Amygdala (tissue), 56 donors: Measurements from ENCODE around the gene CACTIN.
A peak's percentile ranks its signal among the peaks of the same experiment; 100 is the strongest.

Experiments
- DNase-seq, 56 donors: peaks; one replicate each; lab custom pipeline; 2025; lab: John Stamatoyannopoulos, UW

Gene CACTIN

DNA sequence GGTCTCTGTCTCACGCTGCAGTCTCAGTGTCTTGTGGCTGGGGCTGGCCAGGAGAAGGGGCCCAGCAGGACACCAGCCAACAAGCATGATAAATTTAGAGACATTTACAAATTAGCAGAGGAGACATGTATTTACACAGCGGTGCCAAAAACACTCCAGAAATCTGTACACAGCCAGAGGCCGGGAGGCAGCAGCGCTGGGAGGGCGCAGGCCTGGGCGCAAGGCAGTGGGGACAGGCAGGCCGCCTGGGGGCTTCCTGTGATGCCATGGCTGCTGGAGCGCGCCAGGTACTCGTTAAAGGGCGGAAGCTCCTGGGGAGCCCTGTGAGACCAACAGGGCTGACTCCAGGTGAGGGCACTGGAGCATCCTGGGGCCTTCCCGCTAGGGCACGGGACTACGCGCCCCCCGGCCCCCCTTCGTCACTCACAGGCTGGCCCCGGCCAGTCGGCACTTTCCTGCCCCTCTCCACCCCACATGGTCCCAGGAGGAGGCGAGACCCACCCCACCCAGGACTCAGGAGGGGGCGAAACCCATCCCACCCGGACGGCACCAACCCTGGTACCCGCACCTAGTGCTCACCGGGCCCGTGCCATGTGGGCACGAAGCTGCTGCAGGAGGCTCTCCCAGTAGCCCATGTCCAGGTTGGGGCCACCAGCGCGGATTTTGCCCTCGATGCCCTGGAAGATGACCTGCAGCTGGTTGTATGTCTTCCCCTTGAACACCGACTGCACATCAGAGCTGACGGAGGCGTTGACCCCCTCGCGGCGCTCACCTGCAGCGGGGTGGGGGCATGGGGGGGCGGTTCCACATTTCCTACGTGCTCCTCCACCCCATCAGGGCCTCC is 12.6 kb downstream of the CACTIN start:
- DNase-seq, result no peak

DNA sequence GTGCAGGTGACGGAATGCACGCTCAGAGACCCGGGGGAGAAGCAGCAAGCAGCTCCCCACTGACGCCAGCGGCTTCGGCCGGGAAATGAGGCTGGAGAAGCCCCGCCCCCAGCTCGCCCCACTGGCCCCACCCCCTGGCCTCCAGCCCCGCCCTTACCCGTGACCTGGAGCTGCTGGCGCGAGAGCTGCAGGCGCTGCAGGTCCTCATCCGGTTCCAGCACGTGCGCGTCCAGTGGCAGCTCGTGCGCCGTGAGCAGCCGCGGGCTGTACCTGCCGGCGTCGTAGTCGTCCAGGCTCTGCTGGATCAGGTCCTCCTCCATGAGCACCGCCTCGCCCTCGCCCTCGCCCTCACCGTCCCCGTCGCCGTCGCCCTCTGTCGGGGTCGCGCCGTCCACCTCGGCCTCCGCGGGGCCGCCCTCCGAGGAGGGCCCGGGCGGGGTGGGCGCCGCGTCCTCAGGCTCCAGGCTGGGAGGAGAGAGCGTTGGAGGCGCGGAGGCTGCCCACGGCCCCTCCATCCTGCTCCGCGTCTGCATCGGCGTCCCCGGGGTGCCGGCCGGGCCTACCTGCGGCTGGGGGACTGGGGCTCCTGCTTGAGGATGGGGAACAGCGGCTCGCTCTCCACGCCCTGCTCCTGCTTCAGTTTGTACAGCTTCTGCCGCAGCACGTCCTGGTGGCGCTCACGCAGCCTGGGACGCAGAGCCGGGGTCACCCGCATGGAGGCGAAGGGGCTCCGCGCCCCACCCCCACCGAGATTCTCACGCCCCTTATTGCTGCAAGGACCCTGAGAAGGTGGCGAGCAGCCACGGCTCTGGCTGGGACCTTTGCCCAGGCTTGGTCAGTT is 13.5 kb downstream of the CACTIN start:
- DNase-seq, result no peak

DNA sequence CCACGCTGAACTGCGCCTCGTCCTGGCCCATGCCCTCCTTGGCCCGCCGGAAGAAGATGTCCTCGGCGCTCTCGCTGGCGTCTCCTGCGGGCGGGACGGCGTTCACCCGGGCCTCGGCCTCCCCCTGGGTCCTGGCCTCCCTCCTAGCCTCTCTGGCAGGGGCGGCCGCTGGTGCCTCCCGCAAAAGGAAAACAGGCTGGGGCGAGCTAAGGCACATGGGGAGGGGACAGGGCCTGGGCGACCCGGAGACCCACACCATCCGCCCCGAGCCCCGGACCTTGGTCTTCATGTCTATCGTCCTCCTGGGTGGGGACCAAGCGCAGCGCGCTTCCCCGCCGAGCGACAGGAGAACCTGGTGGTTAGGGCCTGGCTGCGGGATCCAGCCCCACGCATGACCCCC is 14.3 kb downstream of the CACTIN start:
- no peak for DNase-seq

DNA sequence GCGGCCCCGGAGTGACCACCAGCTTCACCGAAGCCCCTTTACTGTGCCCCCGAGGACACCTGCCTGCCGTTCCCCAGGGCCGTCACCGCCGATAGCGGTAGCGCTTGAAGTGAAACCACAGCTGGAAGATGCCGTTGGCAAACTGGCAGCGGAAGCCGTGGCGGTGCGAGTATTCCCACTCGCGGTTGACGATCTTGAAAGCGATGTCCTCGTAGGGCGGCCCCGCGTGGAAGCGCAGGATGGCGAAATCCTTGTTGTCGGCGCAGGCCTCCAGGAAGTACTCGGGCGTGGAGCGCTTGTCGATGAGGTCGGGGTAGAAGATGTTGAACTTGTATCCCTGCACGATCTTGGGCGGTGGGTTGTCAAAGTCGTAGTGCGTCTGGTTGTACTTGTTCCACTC is 14.7 kb downstream of the CACTIN start:
- DNase-seq, result no peak

DNA sequence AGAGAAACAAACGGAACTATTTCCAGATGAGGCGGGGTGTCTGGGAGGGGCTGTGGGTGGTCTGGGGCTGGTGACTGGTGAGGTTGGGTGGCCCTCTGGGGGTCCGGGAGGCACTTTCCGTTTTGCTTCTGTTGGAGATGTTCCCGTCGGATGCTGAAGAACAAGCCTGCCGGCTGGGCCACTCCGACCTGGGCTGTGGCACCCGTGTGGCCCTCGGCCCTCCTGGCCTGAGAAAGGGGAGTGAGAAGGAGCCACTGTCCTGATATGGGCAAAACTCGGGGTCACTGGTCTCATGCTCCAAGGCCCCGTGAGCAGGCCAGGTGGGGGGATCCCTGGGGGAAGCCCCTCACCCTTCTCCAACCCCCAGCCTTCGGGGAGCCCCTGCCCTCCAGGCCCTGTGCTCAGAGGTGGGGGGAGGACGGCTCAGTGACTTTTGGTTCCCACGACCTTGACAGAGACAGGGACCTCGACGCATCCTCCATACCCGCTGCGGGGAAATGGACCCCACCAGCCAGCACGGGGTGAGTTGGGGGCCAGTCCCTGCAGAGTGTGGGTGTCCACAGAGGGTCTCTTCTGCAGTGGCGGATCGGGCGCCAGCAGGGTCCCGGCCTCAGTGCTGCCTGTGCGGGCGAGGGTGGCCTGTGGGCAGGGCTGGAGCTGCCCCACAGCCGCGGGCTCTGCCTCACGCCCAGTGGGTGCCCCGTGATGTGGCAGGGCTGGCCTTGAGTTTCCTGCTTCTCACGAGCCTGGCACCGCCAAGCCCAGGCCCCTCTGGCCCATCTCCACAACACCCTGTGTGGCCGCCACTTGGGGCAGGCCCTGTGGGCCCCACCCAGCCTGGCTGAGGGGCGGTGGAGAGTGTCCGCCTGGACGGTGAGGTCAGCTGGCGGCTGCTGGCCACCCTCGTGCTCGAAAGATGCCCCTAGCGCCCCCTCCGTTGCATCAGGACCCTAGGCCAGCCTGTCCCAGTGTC is 15.6 kb downstream of the CACTIN start:
- no peak for DNase-seq

DNA sequence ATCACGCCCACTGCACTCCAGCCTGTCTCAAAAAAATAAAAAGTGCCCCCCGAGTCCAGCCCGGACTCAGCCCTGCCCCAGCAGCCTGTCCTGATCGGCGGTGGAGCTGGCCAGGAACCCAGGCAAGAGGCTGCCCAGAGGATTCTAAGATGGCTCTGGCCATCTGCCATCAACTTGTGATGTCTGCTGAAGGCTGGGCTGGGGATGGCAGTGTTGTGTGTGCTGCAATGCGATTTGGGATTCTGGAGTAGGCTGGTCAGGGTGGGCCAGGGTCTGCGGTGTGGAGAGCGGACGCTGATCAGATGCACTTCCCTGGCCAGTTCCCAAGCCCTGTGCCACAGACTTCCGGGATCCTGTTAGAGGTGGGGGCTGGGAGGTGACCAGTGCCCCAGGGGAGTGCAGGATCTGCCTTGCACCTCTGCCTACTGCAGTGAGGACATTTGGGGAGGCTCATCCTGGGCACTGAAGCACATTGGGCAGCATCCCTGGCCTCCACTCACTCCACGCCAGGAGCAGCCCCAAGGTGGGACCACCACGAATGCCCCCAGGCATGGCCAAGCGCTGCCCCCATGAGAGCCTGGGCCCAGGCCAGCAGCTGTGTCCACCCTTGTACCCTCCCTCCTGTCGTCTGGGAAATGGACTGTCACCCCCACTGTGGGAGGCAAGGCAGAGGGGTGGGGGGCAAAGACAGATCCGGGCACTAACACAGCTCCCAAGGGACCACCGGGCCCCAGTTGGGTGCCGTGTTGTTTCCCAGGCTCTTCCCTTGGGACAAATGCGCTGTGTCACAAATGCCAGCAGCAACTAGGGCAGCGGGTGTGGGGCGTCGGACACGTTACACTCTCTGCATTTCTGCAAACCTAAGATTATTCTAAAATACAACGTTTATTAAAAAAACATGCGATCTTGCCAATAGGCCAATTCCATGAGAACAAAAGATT is 16.5 kb downstream of the CACTIN start:
- DNase-seq, result peak in 3 of 56 donors; percentile 10 to 27 (median 18)

DNA sequence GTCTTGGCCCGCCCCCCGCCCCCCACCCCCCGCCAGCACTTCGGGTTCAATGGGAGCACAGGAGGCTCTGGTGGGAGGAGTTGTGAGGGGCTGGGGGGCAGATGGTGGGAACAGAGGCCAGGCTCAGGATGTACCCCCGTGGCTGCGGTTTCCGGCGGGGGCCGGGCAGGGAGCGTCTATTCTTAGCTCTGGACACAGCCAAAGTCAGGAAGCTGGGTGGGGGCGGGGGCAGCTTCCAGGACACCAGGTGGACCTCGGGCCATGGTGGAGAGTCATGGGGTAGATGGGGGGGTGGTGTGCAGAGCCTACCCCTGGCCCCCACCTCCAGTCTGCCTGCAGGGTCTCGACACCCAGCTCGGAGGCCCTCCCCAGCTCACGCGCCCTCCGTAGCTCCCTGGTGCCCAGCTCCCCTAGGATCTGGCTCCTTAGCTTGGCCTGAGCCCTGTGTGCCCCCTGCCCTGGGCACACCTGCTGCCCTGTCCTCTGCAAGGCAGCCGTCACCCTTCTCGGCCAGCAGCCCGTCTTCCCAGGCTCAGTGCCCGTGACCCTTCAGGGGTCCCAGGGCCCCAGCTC is 17.8 kb downstream of the CACTIN start:
- no peak for DNase-seq

DNA sequence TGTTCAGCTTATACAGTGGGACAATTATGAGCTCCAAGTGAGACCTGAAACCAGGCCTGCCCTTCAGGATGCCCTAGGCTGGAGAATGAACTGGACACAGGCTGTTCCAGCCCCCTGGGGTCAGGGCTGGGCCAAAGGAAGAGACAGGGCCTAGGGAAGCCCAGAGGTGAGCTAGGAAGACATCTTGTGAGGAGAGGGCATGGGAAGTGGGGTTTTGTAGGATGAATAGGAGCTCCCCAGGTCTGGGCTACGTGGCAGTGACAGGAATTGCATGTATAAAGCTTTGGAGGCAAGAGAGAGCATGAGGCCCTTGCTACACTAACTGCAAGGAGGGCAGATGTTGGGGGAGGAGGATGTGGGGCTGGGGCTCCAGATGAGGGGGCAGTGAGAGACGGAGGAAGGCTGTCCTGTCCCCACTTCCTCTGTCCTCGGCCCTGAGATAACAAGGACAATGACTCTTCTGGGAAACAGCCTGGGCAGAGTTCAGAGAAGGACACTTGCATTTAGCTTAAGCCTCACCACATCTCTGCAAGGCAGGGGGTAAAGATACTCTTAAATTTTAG is 18.4 kb downstream of the CACTIN start:
- no peak for DNase-seq

DNA sequence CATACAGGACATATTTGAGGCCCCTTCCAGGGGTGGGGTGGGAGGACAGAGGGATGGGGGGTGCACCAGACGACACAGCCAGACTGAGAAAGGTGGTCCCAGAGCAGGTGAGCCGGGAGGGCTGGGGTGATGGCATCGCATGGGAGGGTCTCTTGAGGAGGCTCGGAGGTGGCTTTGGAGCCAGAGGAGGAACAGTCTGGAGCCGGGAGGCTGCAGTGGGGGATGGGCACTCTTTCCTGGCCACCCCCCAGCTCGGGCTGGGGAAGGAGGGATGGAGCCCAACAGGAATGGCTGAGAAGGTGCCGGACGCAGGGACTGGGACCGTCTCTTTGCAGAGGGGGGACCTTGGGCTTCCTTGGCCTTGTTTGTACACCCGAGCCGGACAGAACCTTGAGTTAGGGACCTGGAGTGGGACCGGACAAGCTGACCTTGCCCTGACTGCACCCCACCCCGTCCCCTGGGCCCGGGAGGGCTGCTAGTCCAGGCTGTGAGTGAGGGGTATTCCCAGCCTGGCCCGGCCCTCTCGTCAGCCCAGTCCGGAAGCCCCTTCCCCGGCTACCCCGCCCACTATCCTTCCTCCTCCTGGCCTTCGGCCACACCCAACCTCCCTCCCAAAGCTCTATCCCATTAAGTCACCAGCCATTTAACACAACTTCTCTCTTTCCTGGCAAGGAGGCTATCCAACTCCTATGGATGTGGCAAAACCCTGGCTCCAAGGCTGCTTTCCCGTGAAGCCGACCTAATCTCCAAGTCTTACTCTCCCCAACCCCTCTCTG is 19.1 kb downstream of the CACTIN start:
- no peak for DNase-seq

DNA sequence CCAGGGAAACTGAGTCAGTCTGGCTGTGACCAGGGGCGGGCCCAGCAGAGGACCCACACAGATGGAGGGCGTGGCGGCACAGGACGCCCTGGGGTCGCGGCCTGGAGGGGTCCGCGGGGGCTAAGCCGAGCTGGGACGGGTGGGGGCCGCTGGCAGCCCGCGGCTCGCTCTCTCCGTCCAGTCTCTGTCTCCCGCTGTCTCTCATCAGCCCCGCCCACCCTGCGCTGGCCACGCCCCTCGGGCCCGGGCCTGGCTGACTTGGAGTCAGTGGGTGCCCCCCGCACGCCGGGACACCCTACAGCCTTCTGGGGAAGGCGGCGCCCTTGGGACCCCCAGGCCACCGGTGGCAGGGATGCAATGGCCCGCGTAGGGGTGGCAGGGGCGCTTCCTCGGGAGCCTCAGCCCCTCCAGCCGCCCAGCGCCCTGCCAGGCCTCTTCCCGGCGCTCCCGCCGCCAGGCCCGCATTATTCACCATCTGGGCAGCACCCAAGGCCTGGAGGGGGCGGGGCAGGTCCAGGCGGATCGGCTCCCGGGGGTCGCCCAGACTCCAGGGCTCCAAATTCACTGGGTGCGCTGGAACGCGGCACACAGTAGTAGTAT is 19.8 kb downstream of the CACTIN start, which contains the start of gene TBXA2R:
Gene TBXA2R, minus strand, starts transcription at position 186 of the 600 bp plus-strand sequence. CDS start 6,241 bp downstream, outside the sequence.
- peak in 27 of 56 donors; percentile 6 to 64 (median 36) for DNase-seq

DNA sequence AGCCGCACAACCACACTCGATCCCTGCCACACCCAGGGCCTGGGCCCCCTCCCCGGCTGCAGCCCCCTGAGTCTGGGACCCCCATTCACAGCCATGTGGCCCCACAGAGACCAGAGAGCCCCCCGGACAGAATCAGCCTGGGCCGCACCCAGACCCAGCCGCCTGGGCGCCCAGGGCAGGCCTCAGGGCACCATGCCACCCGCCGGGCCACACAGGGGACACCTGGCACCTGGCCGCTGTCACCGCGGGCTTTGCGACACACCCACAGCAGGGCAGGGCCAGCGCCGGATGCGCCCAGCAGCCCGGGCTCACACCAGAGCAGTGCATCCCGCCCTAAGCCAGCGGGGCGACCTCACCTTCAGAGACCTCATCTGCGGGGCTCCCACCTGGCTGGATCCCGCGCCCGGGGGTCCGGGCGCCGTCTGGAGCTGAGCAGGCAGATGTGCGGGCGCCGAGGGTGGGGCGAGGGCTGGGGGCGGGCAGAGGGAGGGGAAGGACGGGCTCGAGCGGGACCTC is 20.4 kb downstream of the CACTIN start:
- DNase-seq, result peak in 1 of 56 donors; percentile 45

DNA sequence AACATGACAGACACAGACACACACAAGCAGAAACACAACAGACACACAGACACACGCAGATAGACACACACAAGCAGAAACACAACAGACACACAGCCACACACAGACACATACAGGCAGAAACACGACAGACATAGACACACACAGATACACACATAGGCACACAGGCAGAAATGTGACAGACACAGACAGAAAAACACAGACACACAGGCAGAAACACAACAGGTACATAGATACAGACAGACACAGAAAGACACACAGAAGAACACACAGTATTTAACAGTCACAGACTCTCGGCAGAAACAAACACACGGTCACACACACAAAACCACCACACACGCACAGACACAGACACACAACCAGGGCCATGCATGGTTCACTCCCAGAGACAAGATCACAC is 20.8 kb downstream of the CACTIN start:
- no peak for DNase-seq

DNA sequence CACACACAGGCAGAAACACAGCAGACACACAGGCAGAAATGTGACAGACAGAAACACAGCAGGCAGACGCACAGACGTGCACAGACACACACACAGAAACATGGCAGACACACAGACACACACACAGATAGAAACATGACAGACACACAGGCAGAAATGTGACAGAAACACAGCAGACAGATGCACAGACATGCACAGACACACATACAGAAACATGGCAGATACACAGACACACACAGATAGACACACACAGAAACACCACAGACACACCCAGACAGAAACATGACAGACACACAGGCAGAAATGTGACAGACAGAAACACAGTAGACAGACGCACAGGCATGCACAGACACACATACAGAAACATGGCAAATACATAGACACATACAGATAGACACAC is 21.2 kb downstream of the CACTIN start:
- no peak for DNase-seq

DNA sequence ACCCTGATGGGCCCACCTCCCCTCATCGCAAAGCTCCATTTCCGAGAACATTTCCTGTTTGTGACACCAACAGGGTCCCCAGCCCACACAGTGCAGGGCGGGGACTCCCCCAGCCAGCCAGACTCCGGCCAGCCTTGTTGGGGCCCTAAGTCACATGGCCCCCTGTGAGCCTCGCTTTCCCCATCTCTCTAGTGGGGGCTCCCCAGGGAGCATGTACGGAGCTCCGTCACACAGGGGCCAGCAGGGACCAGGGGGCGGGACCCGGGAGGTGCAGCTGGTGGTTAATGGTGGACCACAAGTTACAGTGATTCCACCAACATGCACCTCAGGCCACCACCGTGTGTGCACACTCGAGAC is 21.6 kb downstream of the CACTIN start:
- no peak for DNase-seq

DNA sequence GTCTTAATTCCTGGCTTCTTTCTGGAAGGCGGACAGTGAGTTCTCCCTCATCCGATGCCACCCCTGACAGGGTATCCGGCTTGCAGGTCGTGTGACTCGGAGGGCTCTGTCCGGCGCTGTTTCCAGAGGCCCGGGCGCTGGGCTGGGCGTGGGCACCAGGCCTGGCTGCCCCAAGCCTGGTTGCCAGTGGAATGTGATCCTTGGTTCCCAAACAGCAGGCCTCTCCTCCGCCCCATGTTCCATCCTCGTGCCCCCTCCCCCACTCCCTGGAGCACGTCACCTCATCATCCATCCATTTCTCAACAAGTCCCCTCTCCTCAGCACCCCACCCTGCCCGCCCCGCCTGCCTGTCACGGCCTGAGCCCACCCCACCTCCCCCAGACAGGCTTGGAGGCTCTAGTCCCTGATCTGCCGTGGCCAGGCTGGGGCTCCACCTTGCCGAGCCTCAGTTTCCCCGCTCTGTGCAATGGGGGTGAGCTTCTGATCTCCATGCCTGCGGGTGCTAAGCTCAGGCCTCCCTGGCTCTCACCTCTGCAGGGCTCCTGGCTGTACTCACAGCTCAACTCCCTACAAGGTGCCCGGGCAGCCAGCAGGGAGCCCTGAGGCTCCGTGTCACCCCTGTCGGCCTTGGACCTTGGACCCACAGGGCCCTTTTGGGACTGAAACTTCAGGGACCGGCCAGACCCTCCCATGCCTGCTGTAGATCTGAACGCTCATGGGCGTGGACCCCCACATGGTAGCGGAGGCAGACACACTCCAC is 22.2 kb downstream of the CACTIN start:
- no peak for DNase-seq

DNA sequence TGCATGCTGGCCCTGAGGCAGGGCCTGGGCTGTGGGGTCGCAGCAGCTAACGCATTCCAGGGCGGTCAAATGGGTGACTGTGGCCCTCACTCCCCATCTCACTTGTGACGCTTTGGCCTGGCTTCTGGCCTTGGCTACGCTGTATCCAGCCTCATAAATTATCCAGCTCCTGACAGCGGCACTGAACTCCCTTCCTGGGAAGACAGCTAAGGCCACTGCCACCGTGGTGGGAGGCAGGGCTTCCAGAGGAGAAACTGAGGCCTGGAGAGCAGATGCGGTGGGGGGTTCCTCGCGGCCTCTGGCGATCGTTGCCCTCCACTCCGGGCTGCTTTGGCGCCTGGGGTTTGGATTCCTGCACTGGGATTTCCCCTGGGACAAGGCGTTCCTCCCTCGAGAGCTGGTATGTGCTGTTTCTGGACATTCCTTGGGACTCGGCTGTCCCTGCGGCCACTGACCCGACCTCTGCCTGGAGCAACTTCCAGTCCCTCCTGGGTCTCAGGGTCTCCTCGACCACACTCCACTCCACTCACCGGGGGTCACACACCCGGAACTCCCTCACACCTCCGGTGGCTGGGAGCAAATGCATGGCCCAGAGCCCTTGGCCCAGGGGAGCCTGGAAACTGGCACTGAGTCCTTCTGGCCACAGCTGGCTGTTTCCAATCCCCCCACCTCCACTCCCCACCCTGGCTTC is 23.3 kb downstream of the CACTIN start:
- DNase-seq, result no peak
